Activated gamma-delta T cell treated with anti-CD3 and anti-CD28 coated beads, Interleukin-2, amount 50 U/mL, for 16 hours (primary cell): ENCODE measurements around the gene PIGQ.
"Not testable (repeated sequence)": the region's sequence is repeated elsewhere in the genome, so short reads cannot be mapped to it uniquely, and the experiment has no call there.

Experiments used
- DNase-seq: peaks from one replicate; pipeline ENCODE4 v3.0.0-alpha.2; 2020; ENCODE audit warnings: low read depth

Gene PIGQ

GRCh38 chr16:586047-586644 lies 16.4 kb downstream of the PIGQ start:
- DNase-seq: no peak

GRCh38 chr16:586645-587590 lies 17.1 kb downstream of the PIGQ start:
- DNase-seq: no peak

- peak; percentile 44 for DNase-seq
Measured at GRCh38 chr16:588639-588888, 18.8 kb downstream of the PIGQ start.

GRCh38 chr16:588889-589657 lies 19.3 kb downstream of the PIGQ start:
- DNase-seq: peak; percentile 96

- DNase-seq: peak; percentile 99
Measured at GRCh38 chr16:589658-590187, 20.0 kb downstream of the PIGQ start, which contains the start of gene RAB40C. TSS of gene RAB40C (plus strand) at chr16:590066. CDS start at chr16:590292, 226 bp downstream.

- no peak for DNase-seq
Measured at GRCh38 chr16:590188-590814, 20.5 kb downstream of the PIGQ start.

- DNase-seq: no peak
Measured at GRCh38 chr16:590815-591200, 21.0 kb downstream of the PIGQ start.

GRCh38 chr16:591231-591630 lies 21.5 kb downstream of the PIGQ start:
- DNase-seq: no peak

- DNase-seq: no peak
Measured at GRCh38 chr16:591892-592517, 22.2 kb downstream of the PIGQ start.

- no peak for DNase-seq
Measured at GRCh38 chr16:592518-593306, 22.9 kb downstream of the PIGQ start.

GRCh38 chr16:593406-593805 lies 23.6 kb downstream of the PIGQ start:
- DNase-seq: no peak

- no peak for DNase-seq
Measured at GRCh38 chr16:593807-594206, 24.0 kb downstream of the PIGQ start.

- no peak for DNase-seq
Measured at GRCh38 chr16:595094-595528, 25.3 kb downstream of the PIGQ start.

- no peak for DNase-seq
Measured at GRCh38 chr16:595942-596735, 26.4 kb downstream of the PIGQ start.

- no peak for DNase-seq
Measured at GRCh38 chr16:596736-597060, 26.9 kb downstream of the PIGQ start.

GRCh38 chr16:597655-598054 lies 27.9 kb downstream of the PIGQ start:
- not testable (repeated sequence) for DNase-seq

GRCh38 chr16:598823-599739 lies 29.3 kb downstream of the PIGQ start:
- no peak for DNase-seq

- no peak for DNase-seq
Measured at GRCh38 chr16:600781-601180, 31.0 kb downstream of the PIGQ start.

- no peak for DNase-seq
Measured at GRCh38 chr16:603933-604332, 34.2 kb downstream of the PIGQ start.
